Mesothelial cell of epicardium (in vitro differentiated cells): ENCODE results near the gene ITGA8. TPM values are rescaled to one million over a fixed set of nuclear protein-coding genes. Genes with fewer than 3 reads are reported as not detected.

Source experiments
- DNase-seq, 2 experiments: peaks; one replicate each; pipeline ENCODE4 v3.0.0; 2021; ENCODE audit warnings: low spot score in 2 of 2; ENCODE audit not compliant: unreplicated experiment in 2 of 2
- H3K27ac Mint-ChIP-seq: 2 replicates; pipeline ENCODE4 v1.8.0; 2021; ENCODE audit warnings: mixed read lengths
- H3K27me3 Mint-ChIP-seq: 2 replicates; pipeline ENCODE4 v1.8.0; 2021; ENCODE audit warnings: low read depth, mixed read lengths
- H3K36me3 Mint-ChIP-seq: 2 replicates; pipeline ENCODE4 v1.8.0; 2021; ENCODE audit warnings: mixed read lengths
- H3K4me1 Mint-ChIP-seq: 2 replicates; pipeline ENCODE4 v1.8.0; 2021; ENCODE audit warnings: mixed read lengths
- H3K4me3 Mint-ChIP-seq: 2 replicates; pipeline ENCODE4 v1.8.0; 2021; ENCODE audit warnings: mild to moderate bottlenecking, moderate library complexity, mixed read lengths
- H3K9me3 Mint-ChIP-seq: 2 replicates; pipeline ENCODE4 v1.8.0; 2021; ENCODE audit warnings: mixed read lengths
- total RNA-seq: library from RNA; stranded (reverse); gene quantifications from 3 replicates; pipeline ENCODE4 v1.2.1, GENCODE V29; 2021
- TF ChIP-seq, protein P1 (sequence below): fragments of 200-600 bp; sonication (generic); IDR thresholded peaks from one replicate; pipeline ENCODE4 v1.5.0; 2021; ENCODE audit warnings: antibody characterized with exemption; ENCODE audit not compliant: unreplicated experiment

The ITGA8 gene
- total RNA-seq, 1 donor from 2014 or later, result 21.7 TPM

DNA sequence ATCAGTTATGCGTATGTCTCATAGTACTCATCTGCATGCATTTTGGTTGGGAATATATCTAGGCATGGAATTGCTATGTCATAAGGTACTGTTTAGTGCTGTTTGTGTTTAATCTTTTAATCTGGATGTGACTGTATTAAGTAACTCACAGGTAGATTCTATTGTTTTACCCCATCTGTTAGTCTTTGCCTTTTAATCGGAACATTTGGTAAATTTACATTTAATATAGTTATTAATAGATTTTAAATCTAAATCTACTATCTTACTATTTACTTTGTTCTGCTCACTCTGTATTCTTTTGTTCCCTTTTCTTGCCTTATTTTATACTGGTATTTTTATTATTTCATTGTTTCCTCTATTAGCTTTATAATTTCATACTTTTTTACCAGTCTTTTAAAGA, 10.6 kb upstream of the ITGA8 start:
- no peaks in the 10 kb centered on the region for H3K4me1 Mint-ChIP-seq

DNA sequence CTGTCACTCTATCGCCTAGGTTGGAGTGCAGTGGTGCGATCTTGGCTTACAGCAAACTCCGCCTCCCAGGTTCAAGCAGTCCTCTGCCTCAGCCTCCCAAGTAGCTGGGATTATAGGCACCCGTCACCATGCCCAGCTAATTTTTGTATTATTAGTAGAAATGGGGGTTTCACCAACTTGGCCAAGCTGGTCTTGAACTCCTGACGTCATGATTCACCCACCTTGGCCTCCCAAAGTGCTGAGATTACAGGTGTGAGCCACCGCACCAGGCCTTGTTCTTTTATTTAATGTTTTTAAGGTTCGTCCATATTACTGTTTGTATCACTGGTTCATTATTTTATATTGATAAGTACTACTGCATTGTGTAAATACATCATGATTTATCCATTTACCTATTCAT, 10.2 kb upstream of the ITGA8 start:
- H3K4me3 Mint-ChIP-seq, result no peak overlapping the region
- H3K4me1 Mint-ChIP-seq, result peaks cover 3% of the 10 kb centered on the region
- no peak for DNase-seq
- H3K27me3 Mint-ChIP-seq, result peaks cover 3% of the 10 kb centered on the region
- H3K36me3 Mint-ChIP-seq, result peaks cover 4% of the 10 kb centered on the region
- peaks cover 22% of the 10 kb centered on the region for H3K9me3 Mint-ChIP-seq
- no peak overlapping the region for H3K27ac Mint-ChIP-seq
- TF ChIP-seq, protein P1, sequence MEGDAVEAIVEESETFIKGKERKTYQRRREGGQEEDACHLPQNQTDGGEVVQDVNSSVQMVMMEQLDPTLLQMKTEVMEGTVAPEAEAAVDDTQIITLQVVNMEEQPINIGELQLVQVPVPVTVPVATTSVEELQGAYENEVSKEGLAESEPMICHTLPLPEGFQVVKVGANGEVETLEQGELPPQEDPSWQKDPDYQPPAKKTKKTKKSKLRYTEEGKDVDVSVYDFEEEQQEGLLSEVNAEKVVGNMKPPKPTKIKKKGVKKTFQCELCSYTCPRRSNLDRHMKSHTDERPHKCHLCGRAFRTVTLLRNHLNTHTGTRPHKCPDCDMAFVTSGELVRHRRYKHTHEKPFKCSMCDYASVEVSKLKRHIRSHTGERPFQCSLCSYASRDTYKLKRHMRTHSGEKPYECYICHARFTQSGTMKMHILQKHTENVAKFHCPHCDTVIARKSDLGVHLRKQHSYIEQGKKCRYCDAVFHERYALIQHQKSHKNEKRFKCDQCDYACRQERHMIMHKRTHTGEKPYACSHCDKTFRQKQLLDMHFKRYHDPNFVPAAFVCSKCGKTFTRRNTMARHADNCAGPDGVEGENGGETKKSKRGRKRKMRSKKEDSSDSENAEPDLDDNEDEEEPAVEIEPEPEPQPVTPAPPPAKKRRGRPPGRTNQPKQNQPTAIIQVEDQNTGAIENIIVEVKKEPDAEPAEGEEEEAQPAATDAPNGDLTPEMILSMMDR, result no peak

More for the DNA sequence above, 10.6 kb upstream of the ITGA8 start:
- Mint-ChIP-seq H3K27me3 (peaks cover 3% of the 10 kb centered on the region), H3K9me3 (peaks cover 22% of the 10 kb centered on the region), H3K36me3 (peaks cover 4% of the 10 kb centered on the region), H3K27ac (no peak overlapping the region), H3K4me3 (no peak overlapping the region)
- no peak for DNase-seq
- TF ChIP-seq, protein P1, result no peak

DNA sequence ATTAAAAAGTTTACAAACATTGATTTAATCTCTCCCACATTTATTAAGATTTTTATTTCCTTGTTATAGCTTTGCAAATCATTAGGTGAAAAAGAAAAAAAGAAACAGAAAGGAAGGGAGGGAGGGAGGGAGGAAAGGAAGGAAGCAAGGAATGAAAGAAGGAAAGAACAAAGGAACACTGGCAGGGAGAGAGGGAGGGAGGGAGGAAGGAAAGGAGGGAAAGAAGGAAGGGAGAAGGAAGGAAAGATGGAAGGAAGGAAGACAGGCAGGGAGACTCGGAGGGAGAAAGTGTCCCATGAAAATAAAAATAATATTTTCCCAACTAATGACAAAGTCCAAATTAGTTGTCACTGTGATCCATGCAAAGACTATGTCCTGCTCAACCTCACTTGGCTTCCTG, 6.3 kb upstream of the ITGA8 start:
- TF ChIP-seq, protein P1, result no peak
- peaks cover 21% of the 10 kb centered on the region for H3K27me3 Mint-ChIP-seq

DNA sequence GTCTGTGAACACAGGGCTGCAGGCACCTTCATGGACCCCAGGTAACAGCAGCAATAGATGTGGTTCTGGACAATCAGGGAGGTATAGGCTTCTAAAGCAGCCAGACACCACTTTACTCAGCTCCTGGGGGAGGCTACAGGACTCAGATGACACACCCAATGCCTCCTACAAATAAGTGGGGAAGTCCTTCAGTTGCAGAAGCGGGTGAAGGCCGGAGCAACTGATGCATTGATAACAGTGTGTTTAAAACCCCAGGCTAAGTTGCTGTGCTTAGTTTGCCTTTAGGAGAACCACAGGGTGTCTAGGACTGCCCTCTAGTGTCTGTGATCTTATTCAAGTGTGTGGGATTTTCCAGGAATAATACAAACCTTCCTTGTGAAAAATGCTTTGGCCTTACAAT, 5.9 kb upstream of the ITGA8 start:
- Mint-ChIP-seq H3K36me3 (peaks cover 1% of the 10 kb centered on the region), H3K9me3 (peaks cover 6% of the 10 kb centered on the region), H3K4me3 (no peak overlapping the region), H3K27me3 (peaks cover 24% of the 10 kb centered on the region), H3K27ac (no peak overlapping the region), H3K4me1 (peaks cover 13% of the 10 kb centered on the region)
- TF ChIP-seq, protein P1, result no peak
- DNase-seq, result no peak

More for the DNA sequence above, 6.3 kb upstream of the ITGA8 start:
- no peak overlapping the region for H3K27ac Mint-ChIP-seq
- peaks cover 10% of the 10 kb centered on the region for H3K9me3 Mint-ChIP-seq
- DNase-seq, result no peak
- peaks cover 11% of the 10 kb centered on the region for H3K4me1 Mint-ChIP-seq
- no peak overlapping the region for H3K4me3 Mint-ChIP-seq
- H3K36me3 Mint-ChIP-seq, result peaks cover 2% of the 10 kb centered on the region

DNA sequence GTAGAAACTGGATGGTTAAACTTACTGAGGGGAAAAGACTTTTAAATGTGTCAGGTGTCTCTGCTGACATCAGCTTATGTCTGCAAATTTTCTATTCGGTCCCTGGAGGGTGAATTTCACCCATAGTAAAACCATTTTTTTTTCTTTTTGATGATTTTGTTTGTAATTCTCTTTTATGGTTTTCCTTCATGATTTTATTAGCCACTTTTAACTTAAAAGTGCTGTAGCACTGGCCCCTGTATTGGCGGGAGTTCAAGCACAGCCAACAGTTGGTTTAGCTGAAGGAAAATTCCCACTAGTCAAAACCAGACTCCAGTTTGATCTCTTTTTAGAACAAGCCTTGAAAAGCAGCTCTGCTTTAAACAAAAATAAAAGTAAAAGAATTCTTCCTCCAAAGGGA, 5.0 kb upstream of the ITGA8 start:
- H3K27me3 Mint-ChIP-seq, result peaks cover 32% of the 10 kb centered on the region
- TF ChIP-seq, protein P1, result no peak
- no peaks in the 10 kb centered on the region for H3K36me3 Mint-ChIP-seq
- DNase-seq, result no peak
- no peak overlapping the region for H3K27ac Mint-ChIP-seq
- H3K4me1 Mint-ChIP-seq, result peaks cover 13% of the 10 kb centered on the region
- H3K9me3 Mint-ChIP-seq, result no peaks in the 10 kb centered on the region
- no peak overlapping the region for H3K4me3 Mint-ChIP-seq

DNA sequence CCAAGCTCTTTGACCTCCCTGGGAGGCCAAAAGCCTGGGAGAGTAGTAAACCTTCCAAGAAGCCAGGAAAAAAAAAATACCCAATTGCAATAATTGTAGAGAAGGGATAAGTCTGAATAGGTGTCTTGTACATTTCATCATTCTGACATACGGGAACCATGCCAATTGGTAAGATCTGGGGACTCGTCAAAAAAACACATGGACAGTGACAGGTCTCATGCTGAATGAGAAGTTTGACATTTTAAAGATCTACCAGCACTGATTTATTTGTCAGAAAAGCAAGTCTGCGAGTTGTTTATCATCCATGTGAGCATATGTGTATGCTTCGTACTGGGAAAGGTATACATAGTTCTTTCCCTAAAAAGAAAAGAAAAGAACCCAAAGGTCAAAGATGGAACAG, 4.1 kb upstream of the ITGA8 start:
- Mint-ChIP-seq H3K36me3 (no peaks in the 10 kb centered on the region), H3K9me3 (no peaks in the 10 kb centered on the region), H3K27ac (no peak overlapping the region), H3K27me3 (peaks cover 36% of the 10 kb centered on the region), H3K4me1 (peaks cover 17% of the 10 kb centered on the region), H3K4me3 (no peak overlapping the region)
- DNase-seq, result no peak
- TF ChIP-seq, protein P1, result no peak
